ENCODE measurements around the gene OR2V1. TPM values are rescaled to one million over a fixed set of nuclear protein-coding genes. Genes with fewer than 3 reads are reported as not detected.
A peak's percentile ranks its signal among the peaks of the same experiment; 100 is the strongest.
"Not testable (repeated sequence)": the region's sequence is repeated elsewhere in the genome, so short reads cannot be mapped to it uniquely, and the experiment has no call there.

The OR2V1 gene
- total RNA-seq, 2 donors from 2014 or later = not detected

DNA sequence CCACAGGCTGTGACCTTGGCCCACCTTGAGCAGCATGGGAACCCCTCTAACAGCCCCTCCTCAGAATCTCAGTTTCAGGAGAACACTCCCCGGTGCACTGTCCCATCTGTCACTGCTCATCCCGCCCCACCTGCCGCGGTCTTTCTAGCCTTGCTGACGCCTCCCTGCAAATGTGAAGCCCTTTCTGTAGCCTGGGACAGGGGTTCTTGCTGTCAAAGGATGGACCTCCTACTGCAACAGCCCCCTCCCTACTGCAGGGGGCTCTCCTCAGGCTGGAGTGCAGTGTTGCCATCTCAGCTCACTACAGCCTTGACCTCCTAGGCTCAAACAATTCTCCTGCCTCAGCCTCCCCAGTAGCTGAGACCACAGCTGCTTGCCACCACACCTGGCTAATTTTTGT is 20.0 kb downstream of the OR2V1 start:
- no peak for ATAC-seq
- DNase-seq = no peak
- intact Hi-C loops (cut with DNase I, micrococcal nuclease) = no loop called here

DNA sequence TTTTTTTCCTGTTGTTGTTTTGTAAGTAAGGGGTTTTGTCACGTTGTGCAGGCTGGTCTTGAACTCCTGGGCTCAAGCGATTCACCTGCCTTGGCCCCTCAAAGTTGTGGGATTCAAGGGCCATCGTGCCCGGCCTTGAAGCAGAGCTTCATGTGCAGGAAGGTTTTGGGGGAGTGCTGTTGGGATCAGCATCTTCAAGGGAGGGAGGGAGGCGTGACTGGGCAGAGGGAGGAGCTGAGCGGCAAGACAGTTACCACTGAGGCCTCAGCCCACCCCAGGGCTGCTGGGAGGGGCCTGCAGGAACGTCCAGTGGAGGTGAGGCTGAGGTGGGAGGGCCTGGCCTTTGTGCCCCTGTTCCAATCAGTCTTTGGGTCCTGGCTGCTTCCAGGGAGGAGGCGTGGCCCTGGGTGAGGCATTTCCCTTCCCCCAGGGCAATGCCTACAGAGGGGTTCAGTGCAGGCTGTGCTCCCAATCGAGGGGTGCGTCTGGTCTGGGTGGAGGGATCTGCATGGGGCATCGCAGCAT is 21.4 kb downstream of the OR2V1 start:
- ATAC-seq = no peak
- intact Hi-C loops (cut with DNase I, micrococcal nuclease) = no loop called here
- no peak for DNase-seq

DNA sequence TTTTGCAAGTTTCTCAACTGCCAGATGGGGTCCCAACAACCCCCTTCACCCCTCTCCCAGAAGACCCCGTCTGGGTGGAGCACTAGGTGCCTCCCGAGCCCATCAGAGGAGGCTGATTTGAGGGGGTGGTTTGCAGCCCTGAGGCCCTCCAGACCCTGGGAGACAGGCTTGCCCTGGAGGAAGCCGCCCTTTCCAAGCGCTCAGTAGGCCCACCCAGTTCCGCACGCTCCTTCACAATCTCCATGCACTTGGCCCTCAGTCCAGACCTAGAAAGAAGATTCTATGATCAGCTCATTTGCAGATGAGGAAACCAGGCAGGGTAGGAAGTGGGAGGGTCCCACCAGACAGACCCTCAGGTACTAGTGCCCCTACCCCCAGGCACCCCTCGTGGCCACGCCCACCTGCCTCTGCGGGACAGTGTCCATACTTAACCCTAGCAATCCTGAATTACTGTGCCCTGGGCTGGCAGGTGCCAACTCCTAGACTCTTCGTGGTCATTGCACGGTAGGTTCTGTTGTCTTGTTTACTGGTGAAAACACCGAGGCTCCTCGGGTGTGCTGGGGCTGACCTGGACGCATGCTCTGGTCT is 22.3 kb downstream of the OR2V1 start:
- ATAC-seq (no peak), DNase-seq (no peak)
- intact Hi-C loops (cut with DNase I, micrococcal nuclease) = no loop called here

DNA sequence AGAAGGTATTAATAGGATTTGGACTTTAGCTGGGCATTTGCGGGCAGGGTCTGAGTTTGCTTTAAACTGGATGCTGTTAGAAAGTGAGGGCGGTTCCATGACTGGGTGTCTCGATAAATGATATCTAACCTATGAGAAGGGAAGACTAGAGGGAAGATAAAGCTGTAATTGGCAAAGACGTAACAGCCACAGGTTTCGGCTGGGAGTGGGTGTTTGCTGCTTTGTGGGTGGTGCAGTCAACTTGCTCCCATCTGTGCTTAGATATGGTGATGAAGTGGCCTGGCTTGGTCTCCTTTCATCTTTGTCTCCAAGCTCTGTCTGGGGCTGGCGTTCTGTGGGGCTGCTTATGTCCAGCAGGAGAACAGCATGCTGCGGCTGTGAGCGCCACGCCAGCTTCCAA is 23.3 kb downstream of the OR2V1 start:
- ATAC-seq (no peak), DNase-seq (no peak)
- intact Hi-C loops (cut with DNase I, micrococcal nuclease) = no loop called here

DNA sequence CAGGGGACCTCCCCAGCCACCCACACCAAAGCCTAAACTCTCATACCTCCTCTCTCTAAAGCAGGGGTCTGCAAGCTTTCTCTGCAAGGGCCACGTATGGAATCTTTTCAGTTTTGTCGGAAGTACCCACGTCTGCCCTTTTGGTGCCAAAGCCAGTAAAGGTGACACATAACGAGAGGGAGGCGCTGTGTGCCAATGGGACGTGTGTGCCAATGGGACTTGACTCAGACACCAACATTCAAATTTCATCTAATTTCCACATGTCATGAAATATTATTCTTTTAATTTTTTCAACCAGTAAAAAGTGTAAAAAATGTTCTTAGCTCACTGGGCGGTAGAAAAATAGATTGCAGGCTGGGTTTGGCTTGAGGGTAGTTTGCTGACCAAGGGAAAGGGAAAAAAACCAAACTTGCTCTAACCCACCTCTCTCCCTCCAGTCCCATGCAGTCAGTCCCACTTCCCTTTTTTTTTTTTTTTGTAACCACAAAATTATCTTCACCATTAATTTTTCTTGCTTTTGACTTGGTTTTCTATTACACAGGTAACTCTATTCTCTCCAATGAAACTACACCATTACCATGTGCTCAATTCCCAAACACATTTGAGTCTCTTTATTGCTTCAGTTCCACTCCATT is 25.5 kb downstream of the OR2V1 start:
- intact Hi-C loops (cut with DNase I, micrococcal nuclease) = no loop called here
- DNase-seq (no peak), ATAC-seq (no peak)

DNA sequence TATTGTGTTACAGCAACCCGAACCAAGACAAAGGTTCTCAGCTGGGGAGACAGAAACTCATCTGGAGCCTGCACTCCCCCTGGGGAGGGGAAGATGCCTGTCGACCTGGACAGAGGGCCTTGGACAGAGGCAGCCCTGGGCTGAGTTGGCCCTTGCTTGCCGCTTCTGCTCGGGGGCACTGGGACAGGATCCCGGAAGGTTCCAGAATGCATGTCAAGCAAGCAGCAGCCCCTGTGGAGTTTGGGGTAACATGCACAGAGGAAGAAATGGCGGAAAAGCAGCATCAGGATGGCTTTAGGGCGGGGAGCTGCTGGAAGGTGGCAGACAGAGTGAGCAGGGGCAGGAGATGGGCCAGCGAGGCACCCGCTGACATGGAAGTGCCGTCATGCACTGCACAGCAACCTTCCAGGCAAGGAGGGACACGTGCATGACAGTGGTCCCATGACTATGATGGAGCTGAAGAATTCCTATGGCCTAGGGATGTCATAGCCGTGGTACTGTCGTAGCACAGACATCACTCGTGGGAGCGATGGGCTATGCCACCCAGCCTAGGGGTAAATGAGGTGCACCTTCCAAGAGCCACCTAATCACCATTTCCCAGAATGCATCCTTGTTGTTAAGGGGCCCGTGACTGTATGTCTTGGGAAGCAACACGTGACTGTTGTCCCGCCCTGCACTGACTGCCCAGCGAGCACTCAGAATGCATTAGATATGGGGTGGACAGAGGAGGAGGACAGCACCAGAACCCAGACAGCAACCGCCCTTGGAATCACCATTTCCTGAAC is 26.2 kb downstream of the OR2V1 start:
- intact Hi-C loops (cut with DNase I, micrococcal nuclease); DNase-seq: not testable (repeated sequence)
- peak; percentile 59 for ATAC-seq

DNA sequence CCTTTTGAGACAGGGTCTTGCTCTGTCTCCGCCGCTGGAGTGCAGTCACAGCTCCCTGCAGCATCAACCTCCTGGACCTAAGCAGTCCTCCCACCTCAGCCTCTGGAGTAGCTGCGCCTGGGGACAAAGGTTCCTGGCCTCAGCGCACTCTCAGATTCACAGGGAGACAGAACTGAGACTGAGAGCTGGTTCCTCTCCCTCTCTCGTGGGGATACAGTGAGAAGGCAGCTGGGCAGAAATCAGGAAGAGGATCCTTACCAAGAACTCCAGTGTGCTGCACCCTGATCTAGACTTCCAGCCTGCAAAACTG is 26.8 kb downstream of the OR2V1 start:
- peak; percentile 37 for ATAC-seq
- intact Hi-C loops (cut with DNase I, micrococcal nuclease) = not testable (repeated sequence)

DNA sequence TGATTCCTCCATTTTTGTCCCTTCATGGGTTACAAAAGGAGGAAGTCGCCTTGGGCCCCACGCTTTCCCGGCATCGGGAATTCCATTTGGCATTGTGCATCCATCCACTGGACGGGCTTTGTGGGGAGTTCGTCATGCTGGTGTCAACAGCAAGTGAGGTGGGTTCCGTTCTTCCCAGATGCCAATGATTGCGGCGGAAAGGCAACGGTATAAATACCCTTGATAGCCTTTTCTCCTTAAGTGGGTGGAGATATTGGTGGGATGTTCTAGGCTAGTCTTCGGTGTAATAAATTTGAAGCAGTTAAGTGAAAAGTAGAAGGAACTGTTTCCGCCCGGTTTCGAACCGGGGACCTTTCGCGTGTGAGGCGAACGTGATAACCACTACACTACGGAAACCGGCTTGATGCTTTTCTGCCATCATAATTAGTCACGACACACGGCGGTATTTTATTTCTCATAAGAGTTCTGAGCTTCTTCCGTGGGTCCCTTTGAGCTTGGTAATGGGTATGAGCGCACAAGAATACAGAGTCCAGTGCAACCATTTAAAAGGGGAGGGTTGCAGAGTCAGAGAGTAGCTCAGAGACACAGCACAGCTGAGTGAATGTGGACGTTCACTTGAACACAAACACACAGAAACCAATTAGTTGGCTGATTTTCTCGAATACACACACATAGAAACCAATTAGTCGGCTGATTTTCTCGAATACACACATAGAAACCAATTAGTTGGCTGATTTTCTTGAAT is 28.9 kb downstream of the OR2V1 start:
- intact Hi-C loops (cut with DNase I, micrococcal nuclease); ATAC-seq; DNase-seq: not testable (repeated sequence)

More for the DNA sequence above, 26.8 kb downstream of the OR2V1 start:
- DNase-seq = not testable (repeated sequence)

DNA sequence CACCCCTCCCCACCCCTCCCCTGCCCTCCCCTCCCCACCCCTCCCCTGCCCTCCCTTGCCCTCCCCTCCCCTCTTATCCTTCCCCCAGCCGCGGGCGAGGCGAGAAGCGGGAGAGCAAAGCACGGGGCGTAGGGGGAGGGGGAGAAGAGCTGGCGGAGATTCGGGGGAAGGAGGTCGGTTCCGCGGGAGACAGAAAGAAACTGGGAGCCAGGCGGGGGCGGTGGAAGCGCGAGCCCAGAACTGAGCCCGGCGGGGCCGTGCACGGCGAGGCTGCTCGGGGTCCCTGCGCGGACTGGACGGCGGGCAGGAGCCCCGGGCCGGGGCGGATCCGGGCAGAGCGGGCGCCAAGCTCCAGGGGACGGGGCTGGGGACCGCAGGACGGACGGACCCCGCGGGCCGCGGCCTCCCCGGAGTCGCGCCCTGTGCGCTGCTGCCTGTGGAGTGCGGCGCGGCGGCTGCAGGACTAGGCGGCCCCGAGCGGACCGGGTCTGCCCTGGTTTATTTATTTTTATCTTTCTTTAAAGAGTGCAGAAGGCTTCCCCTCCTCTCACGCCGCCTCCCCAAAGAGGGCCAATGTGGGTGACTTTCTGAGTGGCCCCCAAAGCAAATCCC is 29.8 kb downstream of the OR2V1 start:
- DNase-seq; intact Hi-C loops (cut with DNase I, micrococcal nuclease); ATAC-seq: not testable (repeated sequence)

DNA sequence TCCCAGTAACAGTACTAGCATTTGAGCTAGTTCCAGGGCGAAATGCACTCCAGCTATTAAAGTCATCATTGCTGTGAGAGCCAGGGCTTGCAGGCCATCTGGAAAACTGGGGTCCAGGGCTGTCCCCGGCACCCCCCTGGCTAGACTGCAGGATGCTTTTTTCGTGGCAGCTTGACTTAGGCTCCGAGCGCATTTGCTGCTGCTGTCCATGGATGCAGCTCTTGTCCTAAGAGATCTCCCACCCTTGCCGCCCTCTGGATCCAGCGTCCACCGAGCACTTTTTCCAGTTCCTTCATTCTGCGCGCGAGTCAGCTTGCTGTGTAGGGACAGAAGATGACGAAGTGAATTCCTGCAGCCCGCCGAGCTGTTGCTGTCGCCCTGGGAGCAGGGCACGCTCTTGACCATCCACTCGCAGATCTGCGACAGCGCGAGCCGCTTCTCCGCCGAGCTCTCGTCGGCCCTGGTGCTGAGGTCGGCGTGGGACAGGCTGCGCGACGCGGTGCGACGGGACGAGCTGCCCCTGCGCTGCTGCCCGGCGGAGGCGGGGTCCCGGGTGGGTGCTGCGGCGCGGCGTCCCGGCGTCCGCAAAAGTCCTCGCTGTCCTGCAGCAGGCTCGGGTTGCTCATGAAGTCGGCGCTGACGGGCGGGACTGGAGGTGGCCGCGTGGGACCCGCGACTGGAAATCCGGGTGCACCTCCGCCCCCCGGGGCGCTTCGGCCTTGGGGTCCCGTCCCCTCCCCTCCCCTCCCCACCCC is 30.7 kb downstream of the OR2V1 start:
- intact Hi-C loops (cut with DNase I, micrococcal nuclease) = no loop called here
- ATAC-seq (no peak), DNase-seq (no peak)

DNA sequence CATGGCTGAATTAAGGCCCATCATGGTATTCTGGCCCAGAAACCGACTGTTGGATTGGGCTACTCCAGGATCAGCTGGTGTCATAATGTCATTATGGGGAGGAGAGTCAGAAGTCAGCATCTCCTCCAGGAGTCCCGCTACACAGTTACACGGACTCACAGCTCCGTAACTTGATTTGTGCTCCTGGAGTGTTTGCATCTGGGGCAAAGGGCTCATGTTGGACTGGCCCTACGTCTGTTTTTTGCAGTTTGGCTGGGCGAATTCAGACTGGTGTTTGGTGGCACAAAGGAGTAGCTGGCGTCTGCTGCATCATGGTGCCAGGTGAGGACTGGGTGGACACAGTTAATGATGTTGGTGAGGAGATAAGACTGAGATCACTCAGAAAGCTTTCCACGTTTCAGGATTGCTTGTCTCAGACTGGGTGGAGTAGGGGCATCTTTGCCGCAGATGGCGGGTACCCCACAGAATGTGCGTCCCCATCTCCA is 31.3 kb downstream of the OR2V1 start:
- ATAC-seq = no peak
- intact Hi-C loops (cut with DNase I, micrococcal nuclease) = no loop called here

DNA sequence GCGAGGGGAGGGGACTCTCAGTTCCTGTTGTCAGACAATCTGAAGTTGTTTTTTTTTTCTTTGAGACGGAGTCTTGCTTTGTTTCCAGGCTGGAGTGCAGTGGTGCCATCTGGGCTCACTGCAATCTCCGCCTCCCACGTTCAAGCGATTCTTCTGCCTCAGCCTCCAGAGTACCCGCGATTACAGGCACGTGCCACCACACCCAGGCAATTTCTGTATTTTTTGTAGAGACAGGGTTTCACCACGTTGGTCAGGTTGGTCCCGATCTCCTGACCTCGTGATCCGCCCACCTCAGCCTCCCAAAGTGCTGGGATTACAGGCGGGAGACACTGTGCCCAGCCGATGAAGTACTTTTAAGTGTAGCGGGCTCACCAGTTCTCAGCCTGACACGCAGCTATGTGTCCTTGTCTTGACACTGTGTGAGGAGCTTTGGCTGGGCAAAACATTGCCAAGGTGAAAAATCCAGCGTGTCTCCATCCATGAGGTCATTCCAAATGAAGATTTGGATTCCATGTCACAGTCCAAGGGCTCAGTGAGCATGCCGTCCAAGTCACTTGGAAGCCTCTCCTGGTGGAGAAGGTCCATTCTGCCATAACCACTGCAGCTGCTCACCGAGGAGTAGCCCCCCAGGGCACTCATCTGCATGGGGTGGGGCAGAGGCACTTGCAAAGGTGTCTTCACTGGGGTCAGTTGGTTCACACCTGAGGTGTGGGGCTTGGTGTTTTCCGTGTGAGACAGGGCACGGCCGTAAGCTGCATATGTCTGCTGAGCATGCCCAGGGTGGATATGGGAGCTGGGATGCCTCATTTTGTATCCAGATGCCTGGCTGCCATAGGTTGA is 32.0 kb downstream of the OR2V1 start:
- DNase-seq (no peak), ATAC-seq (no peak)
- intact Hi-C loops (cut with DNase I, micrococcal nuclease) = no loop called here

More for the DNA sequence above, 31.3 kb downstream of the OR2V1 start:
- no peak for DNase-seq

DNA sequence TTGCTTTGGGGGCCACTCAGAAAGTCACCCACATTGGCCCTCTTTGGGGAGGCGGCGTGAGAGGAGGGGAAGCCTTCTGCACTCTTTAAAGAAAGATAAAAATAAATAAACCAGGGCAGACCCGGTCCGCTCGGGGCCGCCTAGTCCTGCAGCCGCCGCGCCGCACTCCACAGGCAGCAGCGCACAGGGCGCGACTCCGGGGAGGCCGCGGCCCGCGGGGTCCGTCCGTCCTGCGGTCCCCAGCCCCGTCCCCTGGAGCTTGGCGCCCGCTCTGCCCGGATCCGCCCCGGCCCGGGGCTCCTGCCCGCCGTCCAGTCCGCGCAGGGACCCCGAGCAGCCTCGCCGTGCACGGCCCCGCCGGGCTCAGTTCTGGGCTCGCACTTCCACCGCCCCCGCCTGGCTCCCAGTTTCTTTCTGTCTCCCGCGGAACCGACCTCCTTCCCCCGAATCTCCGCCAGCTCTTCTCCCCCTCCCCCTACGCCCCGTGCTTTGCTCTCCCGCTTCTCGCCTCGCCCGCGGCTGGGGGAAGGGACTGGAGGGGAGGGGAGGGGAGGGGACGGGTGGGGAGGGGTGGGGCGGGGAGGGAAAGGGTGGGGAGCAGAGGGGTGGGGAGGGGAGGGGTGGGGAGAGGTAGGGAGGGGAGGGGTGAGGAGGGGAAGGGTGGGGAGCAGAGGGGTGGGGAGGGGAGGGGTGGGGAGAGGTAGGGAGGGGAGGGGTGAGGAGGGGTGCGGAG is 33.0 kb downstream of the OR2V1 start:
- DNase-seq; intact Hi-C loops (cut with DNase I, micrococcal nuclease); ATAC-seq: not testable (repeated sequence)

DNA sequence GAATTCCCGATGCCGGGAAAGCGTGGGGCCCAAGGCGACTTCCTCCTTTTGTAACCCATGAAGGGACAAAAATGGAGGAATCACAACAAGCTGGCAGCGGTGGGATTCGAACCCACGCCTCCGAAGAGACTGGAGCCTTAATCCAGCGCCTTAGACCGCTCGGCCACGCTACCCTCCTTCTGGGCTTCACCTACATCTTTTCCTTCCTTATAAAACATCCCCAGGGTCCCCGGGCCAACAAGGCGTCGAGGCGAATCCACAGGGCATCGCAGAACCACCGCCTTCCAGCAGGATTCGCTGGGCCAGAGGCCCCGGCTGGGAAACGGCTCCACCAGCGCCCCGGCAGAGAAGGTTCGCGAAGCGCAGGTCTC is 33.6 kb downstream of the OR2V1 start:
- DNase-seq; intact Hi-C loops (cut with DNase I, micrococcal nuclease); ATAC-seq: not testable (repeated sequence)

DNA sequence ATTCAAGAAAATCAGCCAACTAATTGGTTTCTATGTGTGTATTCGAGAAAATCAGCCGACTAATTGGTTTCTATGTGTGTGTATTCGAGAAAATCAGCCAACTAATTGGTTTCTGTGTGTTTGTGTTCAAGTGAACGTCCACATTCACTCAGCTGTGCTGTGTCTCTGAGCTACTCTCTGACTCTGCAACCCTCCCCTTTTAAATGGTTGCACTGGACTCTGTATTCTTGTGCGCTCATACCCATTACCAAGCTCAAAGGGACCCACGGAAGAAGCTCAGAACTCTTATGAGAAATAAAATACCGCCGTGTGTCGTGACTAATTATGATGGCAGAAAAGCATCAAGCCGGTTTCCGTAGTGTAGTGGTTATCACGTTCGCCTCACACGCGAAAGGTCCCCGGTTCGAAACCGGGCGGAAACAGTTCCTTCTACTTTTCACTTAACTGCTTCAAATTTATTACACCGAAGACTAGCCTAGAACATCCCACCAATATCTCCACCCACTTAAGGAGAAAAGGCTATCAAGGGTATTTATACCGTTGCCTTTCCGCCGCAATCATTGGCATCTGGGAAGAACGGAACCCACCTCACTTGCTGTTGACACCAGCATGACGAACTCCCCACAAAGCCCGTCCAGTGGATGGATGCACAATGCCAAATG is 34.1 kb downstream of the OR2V1 start:
- DNase-seq; ATAC-seq; intact Hi-C loops (cut with DNase I, micrococcal nuclease): not testable (repeated sequence)

DNA sequence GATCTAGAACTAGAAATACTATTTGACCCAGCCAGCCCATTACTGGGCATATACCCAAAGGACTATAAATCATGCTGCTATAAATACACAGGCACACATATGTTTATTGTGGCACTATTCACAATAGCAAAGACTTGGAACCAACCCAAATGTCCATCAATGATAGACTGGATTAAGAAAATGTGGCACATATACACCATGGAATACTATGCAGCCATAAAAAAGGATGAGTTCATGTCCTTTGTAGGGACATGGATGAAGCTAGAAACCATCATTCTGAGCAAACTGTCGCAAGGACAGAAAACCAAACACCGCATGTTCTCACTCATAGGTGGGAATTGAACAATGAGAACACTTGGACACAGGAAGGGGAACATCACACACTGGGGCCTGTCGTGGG is 35.8 kb downstream of the OR2V1 start:
- DNase-seq; ATAC-seq; intact Hi-C loops (cut with DNase I, micrococcal nuclease): not testable (repeated sequence)

All from left colon (tissue), 2 donors.